Heart left ventricle (tissue), 16 donors: ENCODE data around the gene CLEC11A. TPM values are rescaled to one million over a fixed set of nuclear protein-coding genes. Genes with fewer than 3 reads are reported as not detected.

Experiments
- ATAC-seq, 4 donors: fragments of 200-7000 bp; cut with Tn5 transposase; one replicate each; pipeline ENCODE4 v1.9.1; 2020 to 2022; ENCODE audit warnings: moderate library complexity in 4 of 4, mild to moderate bottlenecking in 3 of 4, moderate number of reproducible peaks in 1 of 4
- DNase-seq, 5 donors: peaks; one replicate each; pipeline ENCODE4 v3.0.0-alpha.2; 2020
- H3K27ac ChIP-seq, 12 donors: fragments of 200-600 bp; sonication (generic) in 4 of 12; one replicate each; pipeline versions ENCODE4 v1.5.0 to v1.8.0; 2016 to 2022; ENCODE audit warnings: mild to moderate bottlenecking in 2 of 12
- H3K27me3 ChIP-seq, 9 donors: fragments of 200-600 bp; sonication (generic) in 2 of 9; one replicate each; pipeline versions ENCODE4 v1.5.1 to v1.8.0; 2016 to 2022; ENCODE audit warnings: mild to moderate bottlenecking in 3 of 9
- H3K36me3 ChIP-seq, 9 donors: fragments of 200-600 bp; sonication (generic) in 2 of 9; one replicate each; pipeline versions ENCODE4 v1.5.0 to v1.8.0; 2018 to 2022; ENCODE audit warnings: mild to moderate bottlenecking in 2 of 9
- H3K4me1 ChIP-seq, 12 donors: fragments of 200-600 bp; sonication (generic) in 4 of 12; one replicate each; pipeline versions ENCODE4 v1.5.0 to v1.8.0; 2016 to 2022; ENCODE audit warnings: mild to moderate bottlenecking in 3 of 12
- H3K4me3 ChIP-seq, 12 donors: fragments of 200-600 bp; sonication (generic) in 4 of 12; one replicate each; pipeline versions ENCODE4 v1.5.0 to v1.8.0; 2017 to 2022; ENCODE audit warnings: mild to moderate bottlenecking in 9 of 12, moderate library complexity in 4 of 12
- H3K9me3 ChIP-seq, 12 donors: fragments of 200-600 bp; sonication (generic) in 4 of 12; one replicate each; pipeline versions ENCODE4 v1.5.0 to v1.8.0; 2016 to 2022; ENCODE audit warnings: mild to moderate bottlenecking in 1 of 12
- POLR2A ChIP-seq, 2 donors: fragments of 450-650 bp; IDR thresholded peaks; one replicate each; pipeline ENCODE4 v1.6.1; 2017; ENCODE audit warnings: antibody characterized with exemption in 2 of 2, mild to moderate bottlenecking in 2 of 2, moderate library complexity in 2 of 2
- WGBS, 4 donors: extraction: QIAGEN DNeasy Blood & Tissue Kit in 2 of 4; methylation state at CpG; one replicate each; pipeline versions ENCODE4 v1.1.5 to v1.1.7; 2013 to 2018; 5-methylcytosine and 5-hydroxymethylcytosine counted together
- intact Hi-C, 10 donors: fragments of 100-400 bp; cut with DNase I; formaldehyde crosslinking; loops; one replicate each; pipeline versions ENCODE4 v1.11.1 to v1.14.2; 2022
- polyA plus RNA-seq, 2 donors: library from polyadenylated mRNA; stranded (reverse); fragments of 200-250 nt; gene quantifications; one replicate each; pipeline ENCODE4 v1.2.3, GENCODE V29; 2013
- total RNA-seq, 9 donors: library from RNA; depleted of rRNA in 2 of 9; stranded (reverse); fragments of >200 nt in 2 of 9; fragmentation: NEBNext Ultra II Directional in 3 of 9; extraction: Animal tissue kit (Norgen Biotek cat#: 25700) in 3 of 9; gene quantifications; one replicate each; pipeline versions ENCODE4 v1.1.0 to v1.2.4, GENCODE V29; 2016 to 2023
- TF ChIP-seq, protein P1 (sequence below), 12 donors: fragments of 200-600 bp; sonication (generic) in 4 of 12; IDR thresholded peaks; one replicate each; pipeline versions ENCODE4 v1.5.0 to v1.8.0; 2018 to 2022; ENCODE audit warnings: antibody characterized with exemption in 12 of 12, mild to moderate bottlenecking in 5 of 12
- donor health status: ischemic (EF 13 %, LVEDD 7.1; RV severe dilation, severe dysfunction).
- donor health status: healthy with polysubstance abuse.
- donor health status: DM: no; HTN: yes; CAD: no.
- donor health status: DM: no; HTN: no; CAD: no.
- donor health status: ischemic (EF 25% LVEDD 6.9; RV normal size, moderate dysfunction).
- donor health status: ischemic (EF 25% LVEDD 5.7; RV mildly dilated, moderate dysfunction).
- donor health status: healthy.
- donor health status: DM: yes; HTN: yes; CAD: no.
- donor health status: ischemic (EF 35%, LVEDD 5.7; RV mildly dilated, moderate dysfunction).
- donor health status: nonischemic (EF 11% LVEDD 7.7; RV severe dilation, severe dysfunction).
- donor health status: DM: yes; HTN: yes; CAD: no.
- donor health status: PGD.
- donor health status: ischemic (EF 29% LVEDD 5.4; RV normal size, mild dysfunction).
- donor health status: nonischemic (EF 23%, LVEDD 6.1; RV moderate dilation, normal function).

CLEC11A gene
- total and polyA plus RNA-seq, 11 donors, result 2.4 to 16.6 (median 4.2) TPM

DNA sequence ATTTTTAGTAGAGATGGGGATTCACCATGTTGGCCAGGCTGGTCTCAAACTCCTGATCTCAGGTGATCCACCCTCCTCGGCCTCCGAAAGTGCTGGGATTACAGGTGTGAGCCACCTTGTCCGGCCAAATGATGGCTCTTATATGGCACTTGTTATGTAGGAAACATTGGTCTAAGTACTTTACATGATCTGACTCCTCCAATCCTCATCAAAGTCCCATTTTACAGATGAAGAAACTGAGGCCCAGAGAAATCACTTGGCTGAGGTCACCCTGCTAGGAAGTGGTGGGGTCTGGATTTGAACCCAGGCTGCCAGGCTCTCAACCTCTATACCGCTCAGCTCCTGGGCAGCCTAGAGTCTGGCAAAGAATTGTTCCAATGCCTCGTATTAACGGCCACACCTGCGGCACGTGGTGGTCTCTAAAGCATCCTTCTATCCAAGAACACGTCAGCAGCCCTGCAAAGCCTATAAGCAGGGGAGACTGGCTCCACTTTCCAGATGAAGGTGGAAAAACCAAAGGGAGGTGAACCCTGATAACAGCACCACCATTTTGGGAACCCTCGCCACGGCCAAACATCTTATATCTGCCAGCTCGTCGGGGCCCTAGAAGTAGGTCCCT lies 21.7 kb upstream of the CLEC11A start:
- Histone ChIP-seq H3K9me3 (no peaks in the 10 kb centered on the region), H3K27me3 (peaks cover 3 to 41% (median 14%) of the 10 kb centered on the region in 9 donors), H3K27ac (no peak overlapping the region), H3K36me3 (no peaks in the 10 kb centered on the region), H3K4me1 (no peaks in the 10 kb centered on the region), H3K4me3 (no peak overlapping the region)
- no peak for TF ChIP-seq POLR2A (IDR thresholded peaks at IDR 0.05)
- TF ChIP-seq, protein P1, sequence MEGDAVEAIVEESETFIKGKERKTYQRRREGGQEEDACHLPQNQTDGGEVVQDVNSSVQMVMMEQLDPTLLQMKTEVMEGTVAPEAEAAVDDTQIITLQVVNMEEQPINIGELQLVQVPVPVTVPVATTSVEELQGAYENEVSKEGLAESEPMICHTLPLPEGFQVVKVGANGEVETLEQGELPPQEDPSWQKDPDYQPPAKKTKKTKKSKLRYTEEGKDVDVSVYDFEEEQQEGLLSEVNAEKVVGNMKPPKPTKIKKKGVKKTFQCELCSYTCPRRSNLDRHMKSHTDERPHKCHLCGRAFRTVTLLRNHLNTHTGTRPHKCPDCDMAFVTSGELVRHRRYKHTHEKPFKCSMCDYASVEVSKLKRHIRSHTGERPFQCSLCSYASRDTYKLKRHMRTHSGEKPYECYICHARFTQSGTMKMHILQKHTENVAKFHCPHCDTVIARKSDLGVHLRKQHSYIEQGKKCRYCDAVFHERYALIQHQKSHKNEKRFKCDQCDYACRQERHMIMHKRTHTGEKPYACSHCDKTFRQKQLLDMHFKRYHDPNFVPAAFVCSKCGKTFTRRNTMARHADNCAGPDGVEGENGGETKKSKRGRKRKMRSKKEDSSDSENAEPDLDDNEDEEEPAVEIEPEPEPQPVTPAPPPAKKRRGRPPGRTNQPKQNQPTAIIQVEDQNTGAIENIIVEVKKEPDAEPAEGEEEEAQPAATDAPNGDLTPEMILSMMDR (IDR thresholded peaks at IDR 0.05), result no peak
- WGBS, 4 donors, result 89 to 90% (median 89%) methylated on average over 12 to 13 of the region's 13 CpGs
- DNase-seq, result no peak
- ATAC-seq, result no peak
- intact Hi-C loops, result loop anchor here in 3 of 10 donors (5.0 to 10.0 kb wide), 2 partner anchors 81 to 83 kb away; no protein-coding TSS in a partner anchor

DNA sequence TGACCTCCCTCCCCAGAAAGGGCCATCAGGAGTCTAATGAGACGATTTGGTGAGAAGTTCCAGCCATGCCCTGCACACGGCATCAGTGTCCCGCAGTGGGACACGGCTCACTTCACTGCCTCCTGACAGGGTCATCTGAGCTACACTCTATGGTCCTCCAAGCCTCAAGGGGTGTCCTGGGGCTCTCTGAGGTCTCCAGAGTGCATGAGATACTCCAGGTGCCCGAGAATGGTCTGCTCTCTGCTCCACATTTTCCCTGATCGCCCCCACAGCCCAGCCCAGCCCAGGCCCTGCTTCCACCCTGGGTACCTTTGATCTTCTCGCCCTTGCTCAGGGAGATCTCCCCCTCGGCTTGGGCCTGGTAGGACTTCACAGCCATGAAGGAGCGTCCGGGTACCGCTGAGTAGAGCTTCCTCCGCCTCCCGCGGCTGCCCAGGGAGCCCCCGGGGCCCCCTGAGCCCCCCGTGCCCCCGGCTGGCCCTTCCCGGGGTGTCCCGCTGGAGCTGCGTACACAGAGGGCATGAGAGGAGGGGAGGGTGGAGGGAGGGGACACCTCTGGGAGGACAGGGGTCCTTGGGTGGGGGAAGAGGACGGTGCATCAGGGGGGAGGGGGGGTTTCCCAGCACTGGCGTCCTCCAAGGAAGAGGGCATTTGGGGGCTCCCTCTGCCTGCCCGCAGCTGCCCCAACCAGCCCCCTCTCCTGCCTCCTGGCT lies 20.9 kb upstream of the CLEC11A start:
- 62 to 66% (median 63%) methylated on average over 17 to 23 of the region's 23 CpGs for WGBS, 4 donors
- H3K27ac ChIP-seq, result no peak overlapping the region
- no peaks in the 10 kb centered on the region for H3K36me3 ChIP-seq
- intact Hi-C loops, result loop anchor here in 3 of 10 donors (5.0 to 10.0 kb wide), 2 partner anchors 80 to 82 kb away; no protein-coding TSS in a partner anchor
- H3K9me3 ChIP-seq, result no peaks in the 10 kb centered on the region
- H3K4me1 ChIP-seq, result no peaks in the 10 kb centered on the region
- DNase-seq (no peak), ATAC-seq (no peak)
- H3K4me3 ChIP-seq, result no peak overlapping the region
- TF ChIP-seq POLR2A (IDR thresholded peaks at IDR 0.05), result no peak
- TF ChIP-seq, protein P1 (IDR thresholded peaks at IDR 0.05), result no peak
- peaks cover 3 to 39% (median 12%) of the 10 kb centered on the region in 9 donors for H3K27me3 ChIP-seq

DNA sequence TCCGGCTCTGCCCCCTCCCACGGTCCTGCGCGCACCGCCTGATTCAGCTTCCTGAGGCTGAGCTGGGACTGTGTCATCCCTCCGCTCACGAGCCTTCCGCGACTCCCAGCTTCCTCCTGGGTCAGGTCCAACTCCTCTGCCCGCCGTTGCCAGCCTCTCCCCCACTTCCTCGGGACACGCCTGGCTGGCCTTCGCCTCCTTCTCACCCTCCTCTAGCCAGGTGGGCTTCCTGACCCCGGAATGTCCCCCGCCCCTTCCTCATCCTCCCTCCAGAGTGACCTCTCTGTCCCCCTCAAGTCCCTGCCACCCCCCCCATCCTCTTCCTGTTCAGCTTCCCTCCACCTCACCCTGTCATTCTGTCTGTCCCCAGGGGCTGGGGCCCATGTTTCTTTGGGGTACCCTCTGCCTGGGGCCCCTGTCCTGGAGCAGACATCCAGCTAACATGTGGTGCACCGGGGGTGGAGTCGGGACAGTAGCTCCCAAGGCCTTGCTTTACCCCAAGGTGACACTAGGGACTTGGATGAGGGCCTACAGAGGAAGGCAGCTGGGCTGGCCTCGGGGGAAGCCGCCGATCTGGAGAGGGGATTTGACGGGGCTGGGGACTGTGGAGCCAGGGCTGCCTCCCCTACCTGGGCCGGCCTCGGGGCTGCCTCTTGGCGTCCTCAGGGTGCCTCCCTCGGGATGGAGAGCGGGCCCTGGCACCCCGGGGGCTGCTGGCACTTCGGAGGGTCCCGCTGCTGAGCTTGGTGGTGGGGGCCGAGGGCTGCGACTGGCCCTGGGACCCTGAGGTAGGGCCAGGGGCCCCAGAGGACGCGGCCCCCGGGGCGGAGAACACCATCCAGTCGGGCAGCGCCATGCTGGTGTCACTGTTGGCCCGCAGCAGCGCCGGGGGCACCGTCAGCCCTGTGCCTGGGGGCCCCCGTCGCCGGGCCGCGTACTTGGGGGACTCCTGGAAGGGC lies 20.0 kb upstream of the CLEC11A start:
- Histone ChIP-seq H3K4me1 (no peaks in the 10 kb centered on the region), H3K27me3 (peaks cover 3 to 39% (median 12%) of the 10 kb centered on the region in 9 donors), H3K4me3 (no peak overlapping the region), H3K9me3 (no peaks in the 10 kb centered on the region), H3K27ac (no peak overlapping the region), H3K36me3 (no peaks in the 10 kb centered on the region)
- intact Hi-C loops, result loop anchor here in 3 of 10 donors (5.0 to 10.0 kb wide), 2 partner anchors 79 to 82 kb away; no protein-coding TSS in a partner anchor
- WGBS, 4 donors, result 59 to 69% (median 61%) methylated on average over 28 to 47 of the region's 47 CpGs
- DNase-seq (no peak), ATAC-seq (no peak)
- TF ChIP-seq, protein P1 (IDR thresholded peaks at IDR 0.05), result no peak
- no peak for TF ChIP-seq POLR2A (IDR thresholded peaks at IDR 0.05)
